ENCODE results near the gene STIMATE. TPM values are rescaled to one million over a fixed set of nuclear protein-coding genes. Genes with fewer than 3 reads are reported as not detected.
A peak's percentile ranks its signal among the peaks of the same experiment; 100 is the strongest.

Gene STIMATE
- total RNA-seq, 4 donors from 2014 or later, result 20.6 to 64.6 (median 27.8) TPM

- Histone ChIP-seq H3K27ac (peak overlapping the region; percentile 7 to 20 (median 12)), H3K27me3 (no peaks in the 10 kb centered on the region), H3K9me3 (no peaks in the 10 kb centered on the region), H3K4me3 (no peak overlapping the region), H3K36me3 (peaks cover 0 to 28% of the 10 kb centered on the region in 2 donors), H3K4me1 (peaks cover 0 to 3% of the 10 kb centered on the region in 2 donors)
- in situ Hi-C loops (cut with MboI; ENCODE audit: low sequenced_read_pairs in 4 of 4), result no loop called here
- DNase-seq (no peak), ATAC-seq (peak; percentile 32 to 34)
- intact Hi-C loops (cut with DNase I; ENCODE audit: low total_unique reads), result no loop called here
- TF ChIP-seq POLR2A (IDR thresholded peaks at IDR 0.05) (no peak), CTCF (IDR thresholded peaks at IDR 0.05 in 4 of 5, conservative IDR thresholded peaks at IDR 0.05 in 1 of 5) (no peak)
Observed at GRCh38 chr3:52811452-52812011, 85.8 kb downstream of the STIMATE start.

GRCh38 chr3:52810923-52811322 lies 86.4 kb downstream of the STIMATE start:
- Histone ChIP-seq H3K9me3 (no peaks in the 10 kb centered on the region), H3K4me3 (no peak overlapping the region), H3K27ac (peak overlapping the region in 2 of 4 donors; percentile 9 to 16), H3K4me1 (peaks cover 0 to 3% of the 10 kb centered on the region in 2 donors), H3K36me3 (peaks cover 0 to 22% of the 10 kb centered on the region in 2 donors), H3K27me3 (no peaks in the 10 kb centered on the region)
- ATAC-seq (peak; percentile 14 to 41), DNase-seq (no peak)
- intact Hi-C loops (cut with DNase I; ENCODE audit: low total_unique reads), result no loop called here
- in situ Hi-C loops (cut with MboI; ENCODE audit: low sequenced_read_pairs in 4 of 4), result no loop called here
- TF ChIP-seq POLR2A (IDR thresholded peaks at IDR 0.05) (no peak), CTCF (IDR thresholded peaks at IDR 0.05 in 4 of 5, conservative IDR thresholded peaks at IDR 0.05 in 1 of 5) (no peak)

- Histone ChIP-seq H3K36me3 (peaks cover 0 to 18% of the 10 kb centered on the region in 2 donors), H3K9me3 (no peaks in the 10 kb centered on the region), H3K27me3 (no peaks in the 10 kb centered on the region), H3K27ac (no peak overlapping the region), H3K4me3 (no peak overlapping the region), H3K4me1 (peaks cover 0 to 3% of the 10 kb centered on the region in 2 donors)
- no peak for DNase-seq
- TF ChIP-seq POLR2A (IDR thresholded peaks at IDR 0.05) (no peak), CTCF (IDR thresholded peaks at IDR 0.05 in 4 of 5, conservative IDR thresholded peaks at IDR 0.05 in 1 of 5) (no peak)
- in situ Hi-C loops (cut with MboI; ENCODE audit: low sequenced_read_pairs in 4 of 4), result no loop called here
- intact Hi-C loops (cut with DNase I; ENCODE audit: low total_unique reads), result no loop called here
- no peak for ATAC-seq
Observed at GRCh38 chr3:52809662-52810377, 87.5 kb downstream of the STIMATE start.

GRCh38 chr3:52809149-52809548 lies 88.2 kb downstream of the STIMATE start:
- Histone ChIP-seq H3K9me3 (no peaks in the 10 kb centered on the region), H3K36me3 (peaks cover 0 to 11% of the 10 kb centered on the region in 2 donors), H3K27ac (no peak overlapping the region), H3K27me3 (no peaks in the 10 kb centered on the region), H3K4me3 (no peak overlapping the region), H3K4me1 (peaks cover 0 to 3% of the 10 kb centered on the region in 2 donors)
- intact Hi-C loops (cut with DNase I; ENCODE audit: low total_unique reads), result no loop called here
- DNase-seq (no peak), ATAC-seq (no peak)
- TF ChIP-seq CTCF (IDR thresholded peaks at IDR 0.05 in 4 of 5, conservative IDR thresholded peaks at IDR 0.05 in 1 of 5) (no peak), POLR2A (IDR thresholded peaks at IDR 0.05) (no peak)
- in situ Hi-C loops (cut with MboI; ENCODE audit: low sequenced_read_pairs in 4 of 4), result no loop called here

Data from gastrocnemius medialis (tissue), 4 donors.